GM12875 (cell line): ENCODE results near the gene ASMT.

Experiments
- H3K4me3 ChIP-seq: one replicate; pipeline ENCODE4 v1.5.1; 2011; ENCODE audit warnings: low read depth, low read length, control low read depth
- TF ChIP-seq, protein P1 (sequence below): IDR thresholded peaks from 2 replicates; pipeline ENCODE4 v1.5.1; 2011; ENCODE audit warnings: low read depth, mild to moderate bottlenecking, control low read depth, inconsistent platforms, low read length, moderate library complexity, borderline replicate concordance; ENCODE audit not compliant: insufficient read depth

The ASMT gene

DNA sequence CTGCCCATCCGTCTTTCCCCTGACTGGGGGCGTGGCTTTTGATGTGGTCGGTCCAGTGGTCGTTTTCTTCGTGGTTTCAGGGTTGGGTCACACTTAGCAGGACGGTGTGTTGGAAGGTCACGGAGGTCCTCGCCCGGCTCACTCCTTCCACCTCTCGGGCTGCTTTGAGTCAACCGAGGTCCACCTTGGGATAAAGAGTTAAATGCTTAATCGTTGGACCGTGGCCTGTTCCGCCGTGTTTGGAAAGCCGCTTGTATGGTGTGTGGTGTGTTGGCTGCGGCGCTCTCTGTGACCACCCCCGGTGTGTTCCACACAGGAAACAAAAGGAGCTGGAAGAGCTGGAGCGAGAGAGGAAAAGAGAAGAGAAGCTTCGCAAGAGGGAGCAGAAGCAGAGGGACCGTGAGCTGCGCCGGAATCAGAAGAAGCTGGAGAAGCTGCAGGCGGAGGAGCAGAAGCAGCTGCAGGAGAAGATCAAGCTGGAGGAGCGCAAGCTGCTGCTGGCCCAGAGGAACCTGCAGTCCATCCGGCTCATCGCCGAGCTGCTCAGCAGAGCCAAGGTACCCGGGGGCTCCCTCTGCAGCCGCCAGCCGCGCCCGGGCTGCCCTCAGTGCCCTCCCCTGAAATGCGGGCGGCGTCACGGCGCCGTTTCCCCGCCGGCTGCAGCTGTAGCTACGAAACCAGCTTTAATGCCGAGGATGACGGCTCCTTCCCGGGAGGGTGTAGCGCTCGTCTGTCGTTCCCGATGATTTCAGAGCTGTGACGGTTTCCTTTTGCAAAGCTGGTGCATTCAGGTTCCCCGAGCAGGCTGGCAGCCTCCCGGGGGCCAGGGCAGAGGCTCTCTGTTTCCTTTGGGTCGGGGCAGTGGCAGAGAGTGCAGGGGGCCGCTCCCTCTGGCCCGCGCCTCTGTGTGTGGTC, 15.7 kb upstream of the ASMT start:
- no peak overlapping the region for H3K4me3 ChIP-seq
- TF ChIP-seq, protein P1, sequence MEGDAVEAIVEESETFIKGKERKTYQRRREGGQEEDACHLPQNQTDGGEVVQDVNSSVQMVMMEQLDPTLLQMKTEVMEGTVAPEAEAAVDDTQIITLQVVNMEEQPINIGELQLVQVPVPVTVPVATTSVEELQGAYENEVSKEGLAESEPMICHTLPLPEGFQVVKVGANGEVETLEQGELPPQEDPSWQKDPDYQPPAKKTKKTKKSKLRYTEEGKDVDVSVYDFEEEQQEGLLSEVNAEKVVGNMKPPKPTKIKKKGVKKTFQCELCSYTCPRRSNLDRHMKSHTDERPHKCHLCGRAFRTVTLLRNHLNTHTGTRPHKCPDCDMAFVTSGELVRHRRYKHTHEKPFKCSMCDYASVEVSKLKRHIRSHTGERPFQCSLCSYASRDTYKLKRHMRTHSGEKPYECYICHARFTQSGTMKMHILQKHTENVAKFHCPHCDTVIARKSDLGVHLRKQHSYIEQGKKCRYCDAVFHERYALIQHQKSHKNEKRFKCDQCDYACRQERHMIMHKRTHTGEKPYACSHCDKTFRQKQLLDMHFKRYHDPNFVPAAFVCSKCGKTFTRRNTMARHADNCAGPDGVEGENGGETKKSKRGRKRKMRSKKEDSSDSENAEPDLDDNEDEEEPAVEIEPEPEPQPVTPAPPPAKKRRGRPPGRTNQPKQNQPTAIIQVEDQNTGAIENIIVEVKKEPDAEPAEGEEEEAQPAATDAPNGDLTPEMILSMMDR = no peak

DNA sequence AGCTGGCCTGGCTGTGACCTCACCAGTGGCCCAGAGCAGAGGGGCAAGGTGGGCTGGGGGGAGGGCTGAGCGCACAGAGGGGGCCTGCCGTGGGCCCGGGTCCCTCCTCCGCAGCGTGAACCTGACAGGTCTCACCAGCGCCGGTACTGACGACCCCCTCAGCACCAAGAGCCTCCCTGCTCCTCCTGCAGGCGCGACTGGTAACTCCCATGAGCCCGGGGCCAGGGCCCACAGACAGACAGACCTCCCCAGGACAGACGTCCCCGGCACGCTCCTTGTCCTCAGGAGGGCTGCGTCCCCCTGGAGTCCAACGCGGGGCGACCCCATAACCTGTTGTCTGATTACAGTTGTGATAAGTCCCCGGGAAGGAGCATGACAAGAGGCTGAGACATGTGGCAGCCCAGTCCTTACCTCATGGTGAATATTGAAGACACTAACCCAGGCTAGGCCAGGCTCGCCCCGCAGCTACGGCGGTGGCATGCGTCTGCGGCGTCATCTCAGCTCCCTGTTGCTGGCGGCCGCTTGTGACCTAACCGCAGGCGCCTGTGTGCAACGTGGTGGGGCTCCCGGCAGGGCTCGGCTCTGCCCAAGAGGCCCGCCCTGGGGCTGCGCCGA, 15.0 kb upstream of the ASMT start:
- H3K4me3 ChIP-seq = no peak overlapping the region
- TF ChIP-seq, protein P1 = no peak

DNA sequence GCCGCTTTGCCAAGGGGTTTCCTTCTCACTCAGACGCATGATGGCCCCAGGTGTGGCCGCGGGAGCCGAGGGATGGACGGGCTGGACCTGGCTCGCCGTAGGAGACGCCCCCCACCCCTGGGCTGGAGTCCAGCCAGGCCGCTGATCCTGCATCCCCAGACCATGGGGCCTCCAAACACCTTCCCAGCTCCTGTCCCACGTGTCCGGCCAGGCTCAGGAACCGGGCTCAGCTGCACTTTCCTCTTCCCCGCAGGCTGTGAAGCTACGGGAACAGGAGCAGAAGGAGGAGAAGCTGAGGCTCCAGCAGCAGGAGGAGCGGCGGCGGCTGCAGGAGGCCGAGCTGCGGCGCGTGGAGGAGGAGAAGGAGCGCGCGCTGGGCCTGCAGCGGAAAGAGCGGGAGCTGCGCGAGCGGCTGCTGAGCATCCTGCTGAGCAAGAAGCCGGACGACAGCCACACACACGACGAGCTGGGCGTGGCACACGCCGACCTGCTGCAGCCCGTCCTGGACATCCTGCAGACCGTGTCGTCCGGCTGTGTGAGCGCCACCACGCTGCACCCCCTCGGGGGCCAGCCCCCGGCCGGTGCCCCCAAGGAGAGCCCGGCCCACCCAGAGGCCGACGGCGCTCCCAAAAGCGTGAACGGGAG, 14.3 kb upstream of the ASMT start:
- H3K4me3 ChIP-seq = no peak overlapping the region

DNA sequence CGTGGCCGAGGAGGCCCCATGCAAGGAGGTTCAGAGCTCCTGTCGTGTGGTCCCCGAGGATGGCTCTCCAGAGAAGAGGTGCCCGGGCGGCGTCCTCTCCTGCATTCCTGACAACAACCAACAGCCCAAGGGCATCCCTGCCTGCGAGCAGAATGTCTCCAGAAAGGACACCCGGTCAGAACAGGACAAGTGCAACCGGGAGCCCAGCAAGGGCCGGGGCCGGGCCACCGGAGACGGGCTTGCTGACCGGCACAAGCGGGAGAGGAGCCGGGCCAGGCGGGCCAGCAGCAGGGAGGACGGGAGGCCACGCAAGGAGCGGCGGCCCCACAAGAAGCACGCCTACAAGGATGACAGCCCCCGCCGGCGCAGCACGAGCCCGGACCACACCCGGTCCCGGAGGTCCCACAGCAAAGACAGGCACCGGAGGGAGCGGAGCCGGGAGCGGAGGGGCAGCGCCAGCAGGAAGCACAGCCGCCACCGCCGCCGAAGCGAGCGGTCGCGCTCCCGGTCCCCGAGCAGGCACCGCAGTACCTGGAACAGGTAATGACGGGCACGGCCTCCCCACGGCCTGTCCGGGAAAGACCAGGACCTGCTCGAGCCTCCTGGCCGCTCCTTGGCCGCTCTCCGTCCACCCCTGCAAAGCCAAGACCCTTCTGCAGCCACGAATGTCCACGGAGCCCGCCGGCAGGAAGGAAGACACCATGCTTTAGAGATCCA, 13.7 kb upstream of the ASMT start:
- no peak overlapping the region for H3K4me3 ChIP-seq
- TF ChIP-seq, protein P1 = no peak

More for the DNA sequence above, 14.3 kb upstream of the ASMT start:
- TF ChIP-seq, protein P1 = no peak

DNA sequence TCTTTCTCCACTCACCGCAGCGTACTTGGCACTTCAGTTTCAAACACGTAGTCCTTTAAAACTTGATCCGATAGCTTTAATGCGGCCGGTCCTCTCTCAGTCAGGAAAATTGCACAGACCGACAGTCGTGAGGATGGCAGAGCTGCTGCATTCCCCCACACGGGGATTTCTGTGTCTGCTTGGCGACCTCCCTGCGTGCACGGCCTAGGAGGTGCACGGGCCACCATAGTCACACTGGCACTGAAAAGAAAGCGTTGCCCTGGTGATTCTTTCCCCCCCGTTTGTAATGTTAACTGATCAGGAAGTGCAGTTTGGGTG, 13.1 kb upstream of the ASMT start:
- TF ChIP-seq, protein P1 = no peak
- H3K4me3 ChIP-seq = no peak overlapping the region

DNA sequence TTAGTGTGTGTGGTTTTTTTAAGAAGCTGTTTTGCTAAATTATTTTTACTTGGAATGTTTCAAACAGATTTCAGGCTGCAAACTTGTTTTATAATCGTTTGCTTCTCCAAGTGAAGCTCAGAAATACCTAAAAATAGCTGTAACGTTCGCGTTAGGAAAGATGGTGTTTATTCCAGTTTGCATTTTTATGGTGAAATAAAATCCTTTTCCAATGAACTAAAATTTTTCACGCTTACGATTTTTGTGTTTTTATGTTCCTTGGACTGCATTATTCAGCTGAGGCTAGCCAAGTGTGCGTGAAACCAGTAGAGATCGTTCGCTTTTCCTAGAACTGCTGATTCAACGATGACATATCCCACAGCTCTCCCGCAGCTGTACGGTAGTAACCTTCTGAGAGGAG, 12.6 kb upstream of the ASMT start:
- TF ChIP-seq, protein P1 = no peak
- no peak overlapping the region for H3K4me3 ChIP-seq
